ENCODE data around the gene PKP3.

Gene PKP3

GRCh38 chr11:363948-364761, 29.9 kb upstream of the PKP3 start:
- ATAC-seq: peak; percentile 67
- TF ChIP-seq SNAI2 (CRISPR knock-in tag; IDR thresholded peaks at IDR 0.05) (peak; percentile 61; the same call in 1 of the 2 replicates), PPARA (CRISPR knock-in tag; IDR thresholded peaks at IDR 0.05; ENCODE audit: borderline replicate concordance) (no peak)

DNA sequence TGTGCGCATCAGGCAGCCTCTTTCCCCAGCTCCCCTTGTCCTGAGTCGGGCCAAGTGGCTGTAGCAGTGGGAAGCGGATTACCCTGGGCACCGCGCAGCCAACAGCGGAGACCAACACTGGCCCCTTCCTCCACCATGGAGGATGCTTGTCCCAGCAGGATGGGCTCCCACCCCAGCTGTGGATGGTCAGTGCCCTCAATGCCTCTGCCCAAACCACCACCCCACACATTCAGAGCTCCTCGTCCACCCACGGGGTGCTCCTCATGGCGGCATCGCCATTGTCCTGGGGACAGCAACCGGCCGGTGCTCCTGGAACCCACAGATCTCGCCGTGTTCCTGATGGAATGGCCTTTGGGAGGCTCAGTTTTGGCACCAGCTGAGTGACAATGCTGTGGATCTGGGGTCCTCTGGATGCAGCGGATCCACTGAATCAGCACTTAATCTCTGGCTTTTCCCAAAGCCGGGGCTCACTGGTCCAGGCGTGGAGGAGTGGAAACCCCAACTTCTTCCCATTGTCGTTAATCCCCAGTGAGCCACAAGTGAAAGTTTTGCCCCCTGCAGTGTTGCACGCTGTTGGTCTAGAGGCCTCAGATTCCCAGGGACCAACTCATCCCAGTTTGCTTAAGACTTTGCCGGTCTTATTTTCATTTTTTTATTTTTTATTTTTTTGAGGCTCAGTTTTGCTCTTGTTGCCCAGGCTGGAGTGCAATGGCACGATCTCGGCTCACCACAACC, 28.9 kb upstream of the PKP3 start:
- TF ChIP-seq ZFP3 (CRISPR knock-in tag; IDR thresholded peaks at IDR 0.05) (no peak), CSDC2 (CRISPR knock-in tag; IDR thresholded peaks at IDR 0.05) (no peak), TOX (CRISPR knock-in tag; IDR thresholded peaks at IDR 0.05; ENCODE audit: borderline replicate concordance) (no peak), ISL1 (CRISPR knock-in tag; IDR thresholded peaks at IDR 0.05) (no peak), BACH2 (CRISPR knock-in tag; IDR thresholded peaks at IDR 0.05; ENCODE audit: borderline replicate concordance) (no peak), ESRRG (CRISPR knock-in tag; IDR thresholded peaks at IDR 0.05) (no peak)
- no peak for ATAC-seq

GRCh38 chr11:365831-366230, 28.2 kb upstream of the PKP3 start:
- no peak for ATAC-seq
- no peak for TF ChIP-seq CSDC2 (CRISPR knock-in tag; IDR thresholded peaks at IDR 0.05)
- no peak for TF ChIP-seq CSRNP3 (CRISPR knock-in tag; IDR thresholded peaks at IDR 0.05)
- TF ChIP-seq, protein P1, sequence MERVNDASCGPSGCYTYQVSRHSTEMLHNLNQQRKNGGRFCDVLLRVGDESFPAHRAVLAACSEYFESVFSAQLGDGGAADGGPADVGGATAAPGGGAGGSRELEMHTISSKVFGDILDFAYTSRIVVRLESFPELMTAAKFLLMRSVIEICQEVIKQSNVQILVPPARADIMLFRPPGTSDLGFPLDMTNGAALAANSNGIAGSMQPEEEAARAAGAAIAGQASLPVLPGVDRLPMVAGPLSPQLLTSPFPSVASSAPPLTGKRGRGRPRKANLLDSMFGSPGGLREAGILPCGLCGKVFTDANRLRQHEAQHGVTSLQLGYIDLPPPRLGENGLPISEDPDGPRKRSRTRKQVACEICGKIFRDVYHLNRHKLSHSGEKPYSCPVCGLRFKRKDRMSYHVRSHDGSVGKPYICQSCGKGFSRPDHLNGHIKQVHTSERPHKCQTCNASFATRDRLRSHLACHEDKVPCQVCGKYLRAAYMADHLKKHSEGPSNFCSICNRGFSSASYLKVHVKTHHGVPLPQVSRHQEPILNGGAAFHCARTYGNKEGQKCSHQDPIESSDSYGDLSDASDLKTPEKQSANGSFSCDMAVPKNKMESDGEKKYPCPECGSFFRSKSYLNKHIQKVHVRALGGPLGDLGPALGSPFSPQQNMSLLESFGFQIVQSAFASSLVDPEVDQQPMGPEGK (CRISPR knock-in tag; IDR thresholded peaks at IDR 0.05; ENCODE audit: borderline replicate concordance): no peak
- TF ChIP-seq ZNF70 (CRISPR knock-in tag; IDR thresholded peaks at IDR 0.05): no peak
- no peak for TF ChIP-seq BACH2 (CRISPR knock-in tag; IDR thresholded peaks at IDR 0.05; ENCODE audit: borderline replicate concordance)
- no peak for TF ChIP-seq ESRRG (CRISPR knock-in tag; IDR thresholded peaks at IDR 0.05)
- no peak for TF ChIP-seq PPARA (CRISPR knock-in tag; IDR thresholded peaks at IDR 0.05; ENCODE audit: borderline replicate concordance)
- no peak for TF ChIP-seq RARB (CRISPR knock-in tag; IDR thresholded peaks at IDR 0.05)

DNA sequence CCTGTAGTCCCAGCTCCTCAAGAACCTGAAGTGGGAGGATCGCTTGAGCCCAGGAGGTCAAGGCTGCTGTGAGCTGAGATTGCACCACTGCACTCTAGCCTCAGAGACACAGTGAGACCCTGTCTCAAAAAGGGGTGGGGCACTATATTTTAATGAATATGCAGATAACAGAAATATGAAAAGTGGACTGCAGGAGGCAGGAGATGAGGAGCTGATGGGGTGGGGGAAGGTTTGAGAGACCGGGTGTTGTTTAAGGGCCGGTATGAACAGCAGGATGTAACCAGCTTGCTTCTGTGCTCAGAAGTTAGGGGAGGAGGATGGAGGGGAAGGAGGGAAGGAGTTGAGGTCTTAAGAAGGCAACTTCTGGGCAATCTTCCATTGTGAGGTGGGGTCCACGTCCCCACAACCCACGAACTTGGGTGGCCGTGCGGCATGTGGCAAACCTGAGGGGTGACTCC, 26.0 kb upstream of the PKP3 start:
- no peak for ATAC-seq
- TF ChIP-seq, protein P2, sequence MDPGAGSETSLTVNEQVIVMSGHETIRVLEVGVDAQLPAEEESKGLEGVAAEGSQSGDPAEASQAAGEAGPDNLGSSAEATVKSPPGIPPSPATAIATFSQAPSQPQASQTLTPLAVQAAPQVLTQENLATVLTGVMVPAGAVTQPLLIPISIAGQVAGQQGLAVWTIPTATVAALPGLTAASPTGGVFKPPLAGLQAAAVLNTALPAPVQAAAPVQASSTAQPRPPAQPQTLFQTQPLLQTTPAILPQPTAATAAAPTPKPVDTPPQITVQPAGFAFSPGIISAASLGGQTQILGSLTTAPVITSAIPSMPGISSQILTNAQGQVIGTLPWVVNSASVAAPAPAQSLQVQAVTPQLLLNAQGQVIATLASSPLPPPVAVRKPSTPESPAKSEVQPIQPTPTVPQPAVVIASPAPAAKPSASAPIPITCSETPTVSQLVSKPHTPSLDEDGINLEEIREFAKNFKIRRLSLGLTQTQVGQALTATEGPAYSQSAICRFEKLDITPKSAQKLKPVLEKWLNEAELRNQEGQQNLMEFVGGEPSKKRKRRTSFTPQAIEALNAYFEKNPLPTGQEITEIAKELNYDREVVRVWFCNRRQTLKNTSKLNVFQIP (CRISPR knock-in tag; IDR thresholded peaks at IDR 0.05; ENCODE audit: borderline replicate concordance, low read depth): no peak
- no peak for TF ChIP-seq RARB (CRISPR knock-in tag; IDR thresholded peaks at IDR 0.05)
- TF ChIP-seq CREB5 (CRISPR knock-in tag; IDR thresholded peaks at IDR 0.05; ENCODE audit: low read depth): no peak
- TF ChIP-seq, protein P1 (CRISPR knock-in tag; IDR thresholded peaks at IDR 0.05; ENCODE audit: borderline replicate concordance): no peak
- TF ChIP-seq SNAI2 (CRISPR knock-in tag; IDR thresholded peaks at IDR 0.05): no peak
- TF ChIP-seq, protein P3, sequence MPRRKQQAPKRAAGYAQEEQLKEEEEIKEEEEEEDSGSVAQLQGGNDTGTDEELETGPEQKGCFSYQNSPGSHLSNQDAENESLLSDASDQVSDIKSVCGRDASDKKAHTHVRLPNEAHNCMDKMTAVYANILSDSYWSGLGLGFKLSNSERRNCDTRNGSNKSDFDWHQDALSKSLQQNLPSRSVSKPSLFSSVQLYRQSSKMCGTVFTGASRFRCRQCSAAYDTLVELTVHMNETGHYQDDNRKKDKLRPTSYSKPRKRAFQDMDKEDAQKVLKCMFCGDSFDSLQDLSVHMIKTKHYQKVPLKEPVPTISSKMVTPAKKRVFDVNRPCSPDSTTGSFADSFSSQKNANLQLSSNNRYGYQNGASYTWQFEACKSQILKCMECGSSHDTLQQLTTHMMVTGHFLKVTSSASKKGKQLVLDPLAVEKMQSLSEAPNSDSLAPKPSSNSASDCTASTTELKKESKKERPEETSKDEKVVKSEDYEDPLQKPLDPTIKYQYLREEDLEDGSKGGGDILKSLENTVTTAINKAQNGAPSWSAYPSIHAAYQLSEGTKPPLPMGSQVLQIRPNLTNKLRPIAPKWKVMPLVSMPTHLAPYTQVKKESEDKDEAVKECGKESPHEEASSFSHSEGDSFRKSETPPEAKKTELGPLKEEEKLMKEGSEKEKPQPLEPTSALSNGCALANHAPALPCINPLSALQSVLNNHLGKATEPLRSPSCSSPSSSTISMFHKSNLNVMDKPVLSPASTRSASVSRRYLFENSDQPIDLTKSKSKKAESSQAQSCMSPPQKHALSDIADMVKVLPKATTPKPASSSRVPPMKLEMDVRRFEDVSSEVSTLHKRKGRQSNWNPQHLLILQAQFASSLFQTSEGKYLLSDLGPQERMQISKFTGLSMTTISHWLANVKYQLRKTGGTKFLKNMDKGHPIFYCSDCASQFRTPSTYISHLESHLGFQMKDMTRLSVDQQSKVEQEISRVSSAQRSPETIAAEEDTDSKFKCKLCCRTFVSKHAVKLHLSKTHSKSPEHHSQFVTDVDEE (CRISPR knock-in tag; IDR thresholded peaks at IDR 0.05): no peak
- TF ChIP-seq BACH2 (CRISPR knock-in tag; IDR thresholded peaks at IDR 0.05; ENCODE audit: borderline replicate concordance): no peak
- no peak for TF ChIP-seq ARNTL (CRISPR knock-in tag; IDR thresholded peaks at IDR 0.05; ENCODE audit: borderline replicate concordance, low read depth)
- no peak for TF ChIP-seq ZNF70 (CRISPR knock-in tag; IDR thresholded peaks at IDR 0.05)
- TF ChIP-seq ZFP30 (CRISPR knock-in tag; IDR thresholded peaks at IDR 0.05): no peak
- no peak for TF ChIP-seq ZC3H10 (CRISPR knock-in tag; IDR thresholded peaks at IDR 0.05)
- no peak for TF ChIP-seq ESRRG (CRISPR knock-in tag; IDR thresholded peaks at IDR 0.05)
- no peak for TF ChIP-seq CSRNP3 (CRISPR knock-in tag; IDR thresholded peaks at IDR 0.05)
- no peak for TF ChIP-seq ZNF565 (CRISPR knock-in tag; conservative IDR thresholded peaks at IDR 0.05; ENCODE audit: low read depth)
- no peak for TF ChIP-seq TCF4 (CRISPR knock-in tag; IDR thresholded peaks at IDR 0.05; ENCODE audit: borderline replicate concordance)
- no peak for TF ChIP-seq PPARA (CRISPR knock-in tag; IDR thresholded peaks at IDR 0.05; ENCODE audit: borderline replicate concordance)

Data from SK-N-SH treated with all-trans-retinoic acid at 6 μM for 48 hours (cell line).